ENCODE data around the gene PRSS23.

GRCh38 chr11:86755146-86755545, 45.2 kb upstream of the PRSS23 start:
- TF ChIP-seq, protein P1, sequence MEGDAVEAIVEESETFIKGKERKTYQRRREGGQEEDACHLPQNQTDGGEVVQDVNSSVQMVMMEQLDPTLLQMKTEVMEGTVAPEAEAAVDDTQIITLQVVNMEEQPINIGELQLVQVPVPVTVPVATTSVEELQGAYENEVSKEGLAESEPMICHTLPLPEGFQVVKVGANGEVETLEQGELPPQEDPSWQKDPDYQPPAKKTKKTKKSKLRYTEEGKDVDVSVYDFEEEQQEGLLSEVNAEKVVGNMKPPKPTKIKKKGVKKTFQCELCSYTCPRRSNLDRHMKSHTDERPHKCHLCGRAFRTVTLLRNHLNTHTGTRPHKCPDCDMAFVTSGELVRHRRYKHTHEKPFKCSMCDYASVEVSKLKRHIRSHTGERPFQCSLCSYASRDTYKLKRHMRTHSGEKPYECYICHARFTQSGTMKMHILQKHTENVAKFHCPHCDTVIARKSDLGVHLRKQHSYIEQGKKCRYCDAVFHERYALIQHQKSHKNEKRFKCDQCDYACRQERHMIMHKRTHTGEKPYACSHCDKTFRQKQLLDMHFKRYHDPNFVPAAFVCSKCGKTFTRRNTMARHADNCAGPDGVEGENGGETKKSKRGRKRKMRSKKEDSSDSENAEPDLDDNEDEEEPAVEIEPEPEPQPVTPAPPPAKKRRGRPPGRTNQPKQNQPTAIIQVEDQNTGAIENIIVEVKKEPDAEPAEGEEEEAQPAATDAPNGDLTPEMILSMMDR (conservative IDR thresholded peaks at IDR 0.05 in 1 of 2, IDR thresholded peaks at IDR 0.05 in 1 of 2; ENCODE audit: extremely low read depth in 1 of 2, insufficient read depth in 1 of 2, low read depth in 1 of 2, low read length in 2 of 2) = no peak
- TF ChIP-seq EZH2 (IDR thresholded peaks at IDR 0.05; ENCODE audit: borderline replicate concordance, low read length) = no peak

All from mammary epithelial cell (primary cell).